Stimulated activated CD4-positive, alpha-beta T cell treated with anti-CD3 and anti-CD28 coated beads, Interleukin-12 subunit alpha, Interleukin-12 subunit beta, amount 100 ng/mL, for 48 hours (primary cell): Measurements from ENCODE around the gene MZT1.
A peak's percentile ranks its signal among the peaks of the same experiment; 100 is the strongest.
"Not testable (repeated sequence)": the region's sequence is repeated elsewhere in the genome, so short reads cannot be mapped to it uniquely, and the experiment has no call there.

ENCODE experiments used
- DNase-seq, 3 donors: peaks; one replicate each; pipeline ENCODE4 v3.0.0-alpha.2; 2020; ENCODE audit warnings: low read depth in 2 of 3, low spot score in 1 of 3

MZT1 gene, protein sequence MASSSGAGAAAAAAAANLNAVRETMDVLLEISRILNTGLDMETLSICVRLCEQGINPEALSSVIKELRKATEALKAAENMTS

DNA sequence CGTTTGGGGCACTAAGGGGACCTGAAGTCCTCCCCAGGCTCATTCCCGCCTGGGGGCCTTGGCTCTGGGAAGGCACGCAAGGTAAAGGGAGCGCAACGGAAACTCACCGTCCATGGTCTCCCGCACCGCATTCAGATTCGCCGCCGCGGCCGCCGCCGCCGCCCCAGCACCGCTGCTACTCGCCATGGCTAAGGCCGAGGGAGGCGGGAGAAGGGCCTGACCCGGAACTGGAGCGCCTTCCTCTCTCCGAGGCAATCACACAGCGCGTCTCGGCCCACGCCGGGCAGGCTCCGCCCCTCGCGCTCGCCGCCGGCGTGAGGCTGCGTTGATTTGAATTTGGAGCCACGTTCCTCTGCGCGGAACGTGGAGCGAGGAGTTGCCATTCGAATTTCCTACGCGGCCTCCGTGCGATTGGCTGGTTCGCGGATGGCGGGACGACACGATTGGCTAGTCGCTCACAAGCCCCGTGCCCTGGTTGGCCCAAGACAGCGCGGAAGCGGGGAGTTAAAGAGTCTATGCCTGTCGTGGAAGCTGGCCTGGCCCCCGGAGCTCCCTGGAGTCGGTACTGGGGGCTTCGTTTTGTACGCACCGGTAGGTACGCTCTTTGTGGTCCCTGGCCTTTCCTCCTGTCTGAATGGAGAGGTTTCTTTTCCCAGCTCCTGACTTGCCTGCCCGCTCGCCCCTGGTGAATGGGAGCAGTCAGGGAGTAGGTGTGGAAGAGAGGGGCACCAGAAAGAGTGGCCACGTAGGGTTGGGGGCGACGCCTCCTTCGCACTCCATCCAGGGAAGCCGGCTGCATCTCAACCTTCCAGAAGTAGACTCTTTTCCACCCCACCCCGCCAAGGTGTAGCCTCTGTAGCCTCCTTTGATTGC, at the start of gene MZT1, which contains the start of gene BORA:
Gene MZT1 (minus strand): TSS at position 213 of the 873 bp plus-strand sequence. CDS start 27 bp downstream, at position 186.
Gene BORA (plus strand): TSS at position 507 of the 873 bp plus-strand sequence. CDS start 1,018 bp downstream, outside the sequence.
- DNase-seq, result peak; percentile 89 to 93 (median 92)

DNA sequence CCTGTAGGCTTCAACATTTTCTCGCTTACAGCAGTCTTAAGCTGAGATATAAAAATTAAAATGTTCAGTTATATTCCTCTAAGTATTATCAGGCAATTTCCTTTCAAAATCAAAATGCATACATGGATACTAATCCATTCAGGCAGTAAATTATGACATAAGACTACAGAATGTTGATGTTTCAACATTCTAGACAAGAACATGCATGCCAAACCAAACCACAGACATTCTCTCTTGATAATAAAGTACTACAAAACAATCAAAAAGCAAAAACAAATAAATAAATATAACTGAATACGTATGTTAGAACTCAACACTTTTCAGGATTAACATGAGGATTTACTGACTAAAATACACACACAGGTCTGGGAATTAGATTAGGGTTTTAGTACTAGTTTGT, 46.6 kb upstream of the MZT1 start:
- no peak for DNase-seq

DNA sequence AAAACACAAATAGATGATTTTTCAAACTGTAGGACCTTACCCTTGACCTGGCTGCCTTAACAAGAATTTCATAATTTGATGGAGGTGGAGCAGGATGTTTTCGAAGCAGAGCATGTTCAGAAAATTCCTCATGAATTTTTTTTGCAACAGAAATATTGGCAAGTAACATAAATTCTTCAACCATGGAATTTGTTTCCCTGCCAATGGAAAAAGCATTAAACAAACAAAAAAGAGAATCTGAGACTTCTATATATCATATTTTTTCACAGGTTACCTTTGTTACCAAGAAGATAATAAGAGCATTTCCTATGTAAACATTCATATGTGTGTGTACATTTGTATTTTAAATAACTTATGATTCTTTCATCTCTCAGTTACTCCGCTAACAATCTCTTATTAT, 36.0 kb upstream of the MZT1 start:
- DNase-seq, result no peak

DNA sequence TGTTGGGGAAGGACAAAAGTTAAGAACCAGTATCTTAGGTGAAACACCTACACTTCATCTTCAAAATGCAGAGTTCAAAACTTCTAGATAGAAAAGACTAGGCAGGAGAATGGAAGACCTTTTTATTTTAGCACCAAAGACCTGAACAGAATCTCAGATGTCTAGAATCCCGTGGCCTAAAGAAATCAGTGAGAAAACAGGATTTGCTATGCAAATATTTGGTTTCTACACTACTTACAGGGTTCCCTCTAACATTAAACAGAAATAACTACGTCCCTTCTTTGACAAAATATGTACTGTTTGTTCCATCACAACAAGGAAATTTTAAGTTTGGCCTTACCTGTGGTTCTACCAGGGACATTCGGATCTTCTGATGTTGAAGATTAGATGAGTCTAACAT, 32.8 kb upstream of the MZT1 start:
- DNase-seq, result no peak

DNA sequence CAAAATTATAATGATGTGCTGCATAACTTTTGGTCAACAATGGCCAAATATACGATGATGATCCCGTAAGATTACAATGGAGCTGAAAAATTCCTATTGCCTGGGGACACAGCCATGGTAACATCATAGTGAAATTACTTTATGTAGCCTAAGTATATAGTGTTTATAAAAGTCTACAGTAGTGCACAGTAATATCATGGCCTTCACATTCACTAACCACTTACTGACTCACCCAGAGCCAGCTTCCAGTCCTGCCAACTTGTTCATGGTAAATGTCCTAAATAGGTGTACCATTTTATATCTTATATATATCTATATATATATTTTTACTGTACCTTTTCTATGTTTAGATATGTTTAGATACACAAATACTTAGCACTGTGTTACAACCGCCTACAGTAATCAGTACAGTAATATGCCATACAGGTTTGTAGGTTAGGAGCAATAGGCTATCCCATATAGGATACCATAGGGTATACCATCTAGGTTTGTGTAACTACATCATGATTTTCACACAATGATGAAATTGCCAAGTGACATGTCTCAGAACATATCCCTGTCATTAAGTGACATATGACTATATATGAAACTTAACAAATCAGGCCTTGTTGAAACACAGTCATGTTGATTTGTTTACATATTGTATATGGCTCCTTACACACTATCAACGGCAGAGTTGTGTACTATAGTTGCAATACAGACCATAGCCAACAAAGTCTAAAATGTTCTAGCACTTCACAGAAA, 30.5 kb upstream of the MZT1 start:
- no peak for DNase-seq

DNA sequence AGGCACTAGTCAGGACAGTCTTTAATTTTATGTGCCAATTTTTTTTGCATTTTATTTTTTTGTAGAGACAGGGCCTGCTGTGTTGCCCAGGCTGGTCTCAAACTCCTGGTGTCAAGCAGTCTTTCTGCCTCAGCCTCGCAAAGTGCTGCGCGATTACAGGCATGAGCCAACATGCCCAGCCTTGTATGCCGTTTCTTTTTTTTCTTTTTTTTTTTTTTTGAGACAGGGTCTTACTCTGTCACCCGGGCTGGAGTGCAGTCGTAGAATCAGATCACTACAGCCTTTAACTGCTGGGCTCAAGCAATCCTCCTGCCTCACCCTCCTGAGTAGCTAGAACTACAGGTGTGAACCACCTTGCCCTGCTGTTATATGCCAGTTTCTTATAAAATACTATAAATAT, 26.7 kb upstream of the MZT1 start:
- no peak for DNase-seq

DNA sequence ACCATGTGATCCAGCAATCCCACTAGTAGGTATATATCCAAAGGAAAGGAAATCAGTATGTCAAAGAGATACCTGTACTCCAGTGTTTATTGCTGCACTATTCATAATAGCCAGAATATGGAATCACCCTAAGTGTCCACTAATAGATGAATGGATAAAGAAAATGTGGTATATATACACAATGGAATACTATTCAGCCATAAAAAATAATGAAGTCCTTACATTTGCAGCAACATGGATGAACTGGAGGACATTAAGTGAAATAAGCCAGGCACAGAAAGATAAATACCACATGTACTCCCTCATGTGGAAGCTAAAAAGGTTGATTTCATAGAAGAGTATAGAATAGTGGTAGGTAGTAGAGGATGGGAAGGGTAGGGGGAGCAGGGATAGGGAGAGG, 23.8 kb upstream of the MZT1 start:
- DNase-seq, result no peak

DNA sequence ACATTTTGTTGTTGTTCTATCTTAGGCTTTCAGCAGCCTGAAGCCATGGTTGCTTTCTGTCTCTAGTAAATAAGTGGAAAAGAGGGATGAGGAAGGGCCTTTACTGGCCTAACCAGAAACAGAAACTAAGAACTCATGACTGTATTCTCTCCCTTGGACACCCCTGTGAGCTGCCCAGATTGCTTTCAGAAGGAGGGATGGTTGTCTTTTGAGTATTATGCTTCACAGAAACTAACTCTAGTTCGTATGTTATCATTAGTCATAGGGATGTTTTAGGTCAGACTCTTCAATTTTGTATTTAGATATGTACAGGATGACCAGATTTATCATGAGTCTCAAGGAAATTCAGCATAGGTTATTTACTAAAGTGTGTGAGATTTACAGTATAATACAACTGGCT, 17.8 kb upstream of the MZT1 start:
- DNase-seq, result no peak

DNA sequence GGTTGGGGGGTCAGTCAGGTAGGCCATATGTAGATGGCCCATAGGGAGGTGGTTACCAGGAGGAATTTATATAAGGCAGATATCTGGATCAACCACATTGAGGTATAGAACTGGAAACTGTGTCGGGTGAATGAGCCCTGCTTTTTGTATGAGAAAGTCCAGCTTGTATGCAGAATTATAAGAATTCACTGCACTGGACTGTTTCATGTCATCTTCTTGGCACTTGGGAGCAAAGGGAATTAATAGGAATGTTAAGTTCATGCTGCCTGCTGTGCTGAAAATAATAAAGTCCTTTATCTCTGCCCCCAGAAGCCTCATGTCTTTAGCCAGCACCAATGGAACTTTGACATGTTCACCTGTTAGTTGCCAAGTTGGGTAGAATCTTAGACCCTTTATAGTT, 12.6 kb upstream of the MZT1 start:
- no peak for DNase-seq

DNA sequence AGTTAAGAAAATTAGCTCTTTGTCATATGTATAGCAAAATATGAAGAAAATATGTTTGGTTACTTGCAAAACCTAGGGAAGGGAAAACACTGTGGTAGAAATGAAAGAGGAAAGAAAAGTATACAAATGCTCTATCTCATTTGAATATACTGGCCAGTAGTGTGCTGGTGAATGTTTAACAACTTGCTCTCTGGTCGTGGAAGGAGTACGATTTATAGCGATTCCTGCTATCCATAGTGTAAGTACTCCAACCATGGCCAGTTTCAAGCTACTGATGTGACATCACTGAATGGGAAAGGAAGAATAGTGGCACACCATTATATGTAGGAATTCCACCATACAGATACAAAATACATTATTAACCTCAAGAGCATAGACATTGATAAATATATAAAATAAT, 9.6 kb upstream of the MZT1 start:
- no peak for DNase-seq

DNA sequence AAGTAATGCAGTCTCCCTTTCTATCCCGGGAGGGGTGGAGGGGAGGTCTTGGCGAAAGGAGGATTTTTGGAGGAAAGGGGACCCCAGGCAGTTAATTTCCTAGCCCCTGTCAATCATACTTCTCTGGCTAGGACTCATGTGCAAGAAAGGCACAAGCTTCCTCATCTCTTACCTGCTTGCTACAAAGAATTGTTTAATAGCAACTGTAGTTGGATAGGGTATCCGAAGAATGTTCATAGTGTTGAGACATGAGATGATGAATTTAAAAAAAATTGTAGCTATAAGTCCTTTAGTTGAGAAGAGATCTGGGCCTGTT, 819 bp upstream of the MZT1 start:
- DNase-seq, result no peak

DNA sequence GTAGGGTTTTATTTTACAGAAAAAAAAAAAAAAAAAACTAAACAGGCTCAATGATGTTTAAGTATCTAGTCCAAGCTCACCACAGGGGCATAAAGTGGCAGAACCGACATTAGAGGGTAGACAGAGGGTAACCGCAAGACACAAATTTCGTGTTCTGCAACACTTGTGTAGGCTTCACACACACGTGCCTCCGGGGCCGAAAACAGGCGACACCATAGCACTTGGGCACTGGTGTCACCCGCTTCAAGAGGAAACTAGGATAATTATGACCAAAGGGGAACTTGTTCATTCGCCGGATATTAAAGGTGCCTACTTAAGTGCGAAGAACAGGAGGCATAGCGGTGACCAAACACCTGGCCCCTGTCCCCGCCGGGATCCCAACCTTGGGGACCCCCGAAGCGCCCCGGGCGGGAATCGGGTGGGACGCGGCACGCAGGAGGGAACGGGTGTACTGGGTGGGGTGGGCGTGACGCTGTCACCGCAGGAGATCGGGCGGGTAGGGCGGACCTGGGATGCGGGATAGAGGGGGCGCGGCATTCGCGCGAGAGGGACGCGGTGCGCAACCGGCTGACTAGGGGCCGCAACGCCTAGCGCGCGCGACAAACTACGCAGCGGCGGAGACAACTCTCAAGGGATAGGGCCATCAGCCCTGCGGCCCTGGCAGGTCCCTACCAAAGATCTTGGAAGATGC, 558 bp downstream of the MZT1 start:
- DNase-seq, result peak; percentile 13 to 42 (median 15)

DNA sequence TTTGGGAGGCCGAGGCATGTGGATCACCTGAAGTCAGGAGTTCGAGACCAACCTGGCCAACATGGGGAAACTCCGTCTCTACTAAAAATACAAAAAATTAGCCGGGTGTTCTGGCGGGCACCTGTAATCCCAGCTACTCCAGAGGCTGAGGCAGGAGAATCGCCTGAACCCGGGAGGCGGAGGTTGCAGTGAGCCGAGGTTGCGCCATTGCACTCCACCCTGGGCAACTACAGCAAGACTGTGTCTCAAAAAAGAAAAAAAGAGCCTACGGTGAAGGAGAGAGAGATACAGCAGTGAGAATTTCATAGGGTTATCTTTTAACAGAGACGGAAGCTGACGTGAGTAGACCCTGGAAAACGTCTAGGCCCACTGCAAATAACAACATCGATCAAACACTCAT, 1.2 kb downstream of the MZT1 start:
- DNase-seq, result not testable (repeated sequence)

DNA sequence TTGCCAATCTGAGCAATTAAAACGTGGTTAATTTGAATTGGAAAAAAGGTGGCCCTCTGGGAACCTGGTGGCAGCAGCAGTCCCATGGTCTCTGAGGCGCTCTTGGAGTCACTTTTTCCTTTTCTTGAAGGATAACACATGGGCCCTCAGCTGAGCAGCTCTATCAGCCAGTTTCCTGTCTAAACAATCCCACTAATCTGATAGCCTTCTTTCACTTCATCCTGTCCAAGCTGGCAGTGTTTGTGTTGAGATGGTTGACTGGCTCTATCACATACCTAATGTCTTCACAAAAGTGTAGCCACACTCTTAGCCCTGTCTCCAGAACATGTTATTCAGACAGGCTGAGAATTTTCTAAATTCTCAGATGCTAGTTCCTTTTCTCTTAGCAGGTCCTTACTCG, 10.7 kb downstream of the MZT1 start:
- DNase-seq, result no peak

DNA sequence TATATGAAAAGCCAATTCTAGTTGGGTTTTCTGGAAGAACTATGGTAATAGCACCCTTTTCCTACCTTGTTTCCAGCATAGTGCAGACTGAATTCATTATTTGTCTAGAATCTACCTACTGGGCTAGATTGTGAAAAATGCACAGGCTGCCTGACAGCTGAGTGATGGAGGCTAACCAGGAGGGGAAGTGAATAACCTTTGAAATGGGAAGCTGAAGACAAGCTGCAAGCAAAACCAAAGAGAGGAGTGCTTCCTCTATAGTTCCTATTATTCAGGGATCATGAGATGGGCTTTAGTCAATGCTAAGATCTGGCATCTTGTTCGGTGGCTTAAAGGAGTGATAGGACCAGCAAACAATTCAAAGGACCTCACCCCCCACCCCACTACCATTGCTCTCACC, 26.9 kb downstream of the MZT1 start:
- no peak for DNase-seq

DNA sequence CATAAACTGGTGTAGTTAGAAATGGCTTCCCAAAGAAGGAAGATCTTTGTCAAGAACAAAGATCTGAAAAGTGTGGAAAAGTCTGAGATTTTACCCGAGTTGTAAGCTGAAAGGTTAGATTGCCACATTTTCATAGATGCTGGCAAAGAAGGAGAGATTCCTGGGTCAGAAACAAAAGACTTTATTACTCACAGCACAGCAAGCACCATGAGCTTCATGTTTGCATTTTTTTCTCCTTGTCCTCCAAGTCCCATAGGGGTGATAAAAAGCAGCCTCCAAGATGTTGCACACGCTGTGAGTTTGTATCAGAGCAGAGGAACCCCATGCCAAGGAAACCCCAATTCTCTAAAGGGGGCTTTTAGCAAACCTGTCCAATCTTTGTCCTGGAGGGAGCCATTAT, 29.3 kb downstream of the MZT1 start:
- no peak for DNase-seq

DNA sequence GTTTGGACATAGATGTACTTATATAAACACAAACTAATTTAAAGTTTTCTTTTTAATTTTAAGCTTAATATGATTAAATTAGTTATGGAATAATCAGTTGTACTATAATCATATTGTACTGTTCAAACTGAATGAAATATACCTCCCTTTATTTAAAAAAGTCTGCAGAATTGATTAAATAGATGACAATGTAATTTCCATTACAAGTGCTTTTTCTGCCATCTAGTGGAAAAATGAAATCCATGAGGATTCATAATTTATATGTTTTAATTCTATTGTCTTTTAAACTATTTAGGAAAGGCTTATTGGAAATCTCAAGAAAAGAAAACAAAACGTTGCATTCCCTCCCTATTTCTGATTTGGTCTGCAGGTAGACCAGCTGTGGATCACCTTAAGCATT, 30.9 kb downstream of the MZT1 start:
- no peak for DNase-seq

DNA sequence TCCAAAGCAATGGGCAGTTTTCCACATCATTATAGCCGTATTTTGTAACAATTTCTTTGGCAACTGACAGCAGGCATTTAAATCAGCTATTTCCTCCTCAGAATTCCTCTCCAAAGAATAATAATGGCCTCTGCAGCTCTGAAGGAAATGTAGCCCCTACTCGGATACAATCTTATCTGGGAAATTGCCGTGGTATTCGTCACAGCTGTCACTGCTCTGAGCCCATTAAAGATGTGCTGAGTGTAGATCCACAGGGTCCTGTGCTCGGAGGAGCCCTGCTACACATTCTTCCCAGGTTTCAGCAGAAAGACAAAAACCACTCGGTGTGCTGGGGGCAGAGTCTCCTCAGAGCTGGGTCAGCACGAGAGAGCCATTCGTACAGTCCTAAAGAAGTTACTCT, 33.1 kb downstream of the MZT1 start:
- no peak for DNase-seq

DNA sequence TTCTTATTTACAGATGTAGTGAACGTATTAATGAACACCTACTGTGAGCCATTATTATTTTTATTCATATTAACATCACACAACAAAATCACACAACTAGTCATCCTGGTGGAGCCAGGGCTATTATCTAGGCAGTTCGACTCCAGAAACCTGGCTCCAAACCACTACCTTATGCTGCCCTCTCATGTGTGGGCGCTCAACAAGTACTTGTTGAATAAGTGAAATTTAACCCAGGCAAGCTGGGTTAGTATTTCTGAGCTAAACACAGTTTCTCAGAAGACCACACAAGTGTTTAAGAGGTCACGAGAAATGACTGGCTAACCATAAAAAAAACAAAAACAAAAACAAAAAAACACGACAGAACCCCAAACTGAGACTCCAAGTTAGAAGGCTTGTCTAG, 33.6 kb downstream of the MZT1 start:
- no peak for DNase-seq

DNA sequence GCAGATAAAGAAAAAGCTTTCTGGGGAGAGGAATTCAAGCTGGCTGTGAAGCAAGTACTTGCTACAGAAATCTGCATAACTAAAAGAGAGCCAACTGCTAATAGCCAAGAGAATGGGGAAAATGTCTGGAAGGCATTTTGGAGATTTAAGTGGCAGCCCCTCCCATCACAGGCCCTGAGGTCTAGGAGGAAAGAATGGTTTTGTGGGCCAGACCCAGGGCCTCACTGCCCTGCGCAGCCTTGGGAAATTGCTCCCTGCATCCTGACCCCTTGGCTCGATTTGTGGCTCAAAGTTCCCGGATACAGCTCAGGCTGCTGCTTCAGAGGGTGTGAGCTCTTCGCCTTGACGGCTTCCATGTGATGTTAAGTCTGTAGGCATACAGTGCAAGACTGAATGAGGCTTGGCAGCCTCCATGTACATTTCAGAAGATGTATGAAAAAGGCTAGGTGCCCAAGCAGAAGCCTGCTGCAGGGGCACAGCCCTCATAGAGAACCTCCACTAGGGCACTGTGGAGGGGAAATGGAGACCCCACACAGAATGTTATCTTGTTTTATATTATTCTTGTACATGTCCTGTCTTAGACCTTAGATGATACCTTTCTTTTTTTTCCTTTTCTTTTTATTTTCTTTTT, 34.4 kb downstream of the MZT1 start:
- no peak for DNase-seq

DNA sequence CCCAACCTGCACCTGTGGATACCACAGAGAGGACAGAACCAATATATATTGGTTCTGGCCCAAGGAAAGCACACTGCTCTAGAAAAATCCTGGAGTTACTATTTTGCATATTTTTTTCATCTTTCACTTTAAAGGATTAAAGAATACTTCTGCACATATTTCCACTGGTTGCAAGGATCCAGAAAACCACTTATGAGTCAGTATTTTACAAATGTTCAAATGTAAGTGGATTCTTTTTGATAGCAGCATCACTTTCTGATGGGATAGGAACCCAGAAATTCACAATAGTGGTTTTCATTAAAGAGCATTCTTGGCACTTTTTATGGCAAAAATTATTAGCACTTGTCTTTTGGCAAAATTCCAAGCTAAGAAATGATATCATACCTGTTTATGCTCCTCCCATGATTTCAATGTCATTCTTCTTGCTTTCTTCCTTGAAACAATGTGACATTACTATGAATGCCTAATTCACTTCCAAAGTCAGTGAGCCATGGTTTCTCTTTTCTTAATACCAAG, 38.2 kb downstream of the MZT1 start:
- no peak for DNase-seq
